ENCODE results near the gene COG5.
A peak's percentile ranks its signal among the peaks of the same experiment; 100 is the strongest.

Gene COG5

DNA sequence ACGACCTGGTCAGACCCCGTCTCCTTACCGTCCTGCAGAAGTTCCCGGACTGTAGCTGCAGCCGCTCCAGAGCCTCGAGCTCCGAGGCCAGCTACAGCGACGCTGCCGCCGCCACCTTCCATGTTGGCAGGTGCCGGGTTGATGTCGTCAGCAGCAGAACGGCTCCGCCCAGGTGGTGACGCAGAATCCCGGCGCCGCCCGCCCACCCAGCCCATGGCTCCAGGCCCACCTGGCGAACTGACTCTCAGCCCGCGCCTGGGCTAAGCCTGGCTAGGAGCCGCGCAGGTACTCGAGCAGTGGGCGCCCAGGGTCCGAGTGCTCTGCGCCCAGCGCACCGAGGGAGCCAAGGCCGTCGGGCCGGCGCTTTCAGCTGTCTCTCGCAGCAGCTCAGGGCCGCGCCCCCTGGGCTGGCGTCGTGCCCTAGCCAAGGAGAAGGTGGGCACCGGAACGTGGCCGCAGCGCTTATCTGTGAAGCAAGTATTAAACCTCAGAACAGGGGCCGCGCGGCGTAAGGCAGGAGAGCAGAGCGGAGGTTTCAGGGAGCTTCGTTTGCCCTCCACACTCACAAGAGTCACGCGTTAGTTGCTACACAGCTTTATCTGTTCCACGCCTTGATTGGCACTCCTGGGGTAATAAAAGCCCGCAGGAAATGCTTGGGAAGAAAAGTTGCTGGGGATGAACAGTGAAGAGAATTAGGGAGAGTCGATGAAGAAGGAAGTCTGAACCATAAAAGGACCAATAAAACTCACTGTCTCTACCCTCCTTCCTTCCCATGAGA, at the start of gene COG5, which contains the start of gene DUS4L:
TSS of gene COG5 (minus strand) at position 146 of the 778 bp plus-strand sequence. CDS start at position 122, 24 bp downstream.
TSS of gene DUS4L (plus strand) at position 197 of the 778 bp plus-strand sequence. CDS start 3,100 bp downstream, outside the sequence.
- peak; percentile 71 for DNase-seq

DNA sequence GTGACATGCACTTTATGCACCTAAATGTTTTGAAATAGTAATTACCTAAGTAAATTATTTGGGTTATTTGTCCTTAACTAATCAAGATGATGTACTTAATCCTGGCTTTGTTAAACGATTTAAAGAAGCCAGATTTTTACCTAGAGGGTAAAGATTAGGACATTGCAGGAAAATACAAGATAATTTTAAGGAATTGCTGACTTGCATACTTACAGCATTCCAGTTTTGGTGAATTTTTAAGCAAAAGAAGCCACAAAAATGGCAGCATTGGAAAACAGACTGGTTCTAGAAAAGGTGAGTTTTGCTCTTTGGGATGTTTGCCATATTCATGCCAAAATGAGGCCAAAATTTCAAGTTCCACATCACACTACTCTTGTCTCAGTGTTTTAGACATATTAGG, 49.7 kb upstream of the COG5 start:
- no peak for DNase-seq

GRCh38 chr7:107610323-107610722, 46.6 kb upstream of the COG5 start:
- DNase-seq = no peak

- no peak for DNase-seq
These were observed 46.1 kb upstream of the COG5 start for GRCh38 chr7:107609811-107610261.

DNA sequence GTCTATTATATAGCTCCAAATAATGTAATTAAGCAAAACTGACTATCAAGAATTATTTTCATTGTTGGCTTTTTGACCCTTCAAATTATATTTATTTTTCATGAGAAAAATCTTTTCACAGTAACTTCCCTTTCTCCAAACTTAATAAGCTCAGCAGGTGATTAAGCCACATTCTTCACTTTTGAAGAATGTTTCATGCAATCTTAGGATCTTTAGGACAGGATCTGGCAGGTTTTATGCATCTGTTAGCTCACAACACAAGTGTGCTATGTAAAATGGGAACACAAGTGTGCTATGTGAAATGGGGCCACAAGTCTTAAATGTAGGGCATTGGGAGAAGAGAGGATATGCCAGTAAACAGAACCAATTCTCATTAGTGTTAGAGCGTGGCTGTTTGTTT, 42.6 kb upstream of the COG5 start:
- no peak for DNase-seq

- DNase-seq = no peak
These were observed 41.6 kb upstream of the COG5 start for GRCh38 chr7:107605218-107605815.

DNA sequence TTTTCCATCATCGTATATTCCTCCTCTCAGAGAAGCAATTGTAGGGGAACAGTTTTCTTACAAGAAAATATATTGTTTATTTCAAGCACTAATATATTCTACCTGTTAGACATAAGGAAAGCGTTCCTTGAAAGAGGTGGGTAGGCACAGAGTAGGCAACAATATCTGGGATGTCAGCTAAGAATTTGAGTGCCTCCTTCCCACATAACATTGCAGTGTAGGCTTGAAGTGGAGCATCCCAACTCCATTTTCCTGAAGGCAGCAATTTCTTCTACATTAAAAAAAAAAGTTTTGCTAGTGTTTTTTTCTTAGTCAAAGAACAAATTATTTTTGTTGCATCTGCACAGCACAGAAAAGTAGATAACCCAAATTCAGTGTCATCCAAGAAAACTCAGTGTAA, 37.1 kb upstream of the COG5 start:
- no peak for DNase-seq

GRCh38 chr7:107599262-107599661, 35.5 kb upstream of the COG5 start:
- DNase-seq = no peak

GRCh38 chr7:107597953-107598352, 34.2 kb upstream of the COG5 start:
- no peak for DNase-seq

DNA sequence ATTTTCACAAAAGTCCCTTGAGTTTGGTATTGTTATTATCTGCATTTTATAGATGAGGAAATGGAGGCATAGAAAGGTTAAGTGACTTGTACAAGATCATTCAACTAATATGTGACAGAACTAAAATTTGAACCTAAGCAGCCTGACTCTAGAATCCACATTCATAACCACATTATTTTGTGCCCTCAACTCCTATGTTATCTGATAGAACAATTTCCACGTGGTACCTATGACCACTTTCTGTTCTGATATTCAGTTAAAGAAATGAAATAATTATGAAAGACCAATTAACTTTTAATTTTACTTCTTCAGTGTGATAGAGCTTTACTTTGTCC, 33.8 kb upstream of the COG5 start:
- DNase-seq = no peak

GRCh38 chr7:107596881-107597581, 33.3 kb upstream of the COG5 start:
- DNase-seq = no peak

GRCh38 chr7:107594961-107595737, 31.4 kb upstream of the COG5 start:
- no peak for DNase-seq

DNA sequence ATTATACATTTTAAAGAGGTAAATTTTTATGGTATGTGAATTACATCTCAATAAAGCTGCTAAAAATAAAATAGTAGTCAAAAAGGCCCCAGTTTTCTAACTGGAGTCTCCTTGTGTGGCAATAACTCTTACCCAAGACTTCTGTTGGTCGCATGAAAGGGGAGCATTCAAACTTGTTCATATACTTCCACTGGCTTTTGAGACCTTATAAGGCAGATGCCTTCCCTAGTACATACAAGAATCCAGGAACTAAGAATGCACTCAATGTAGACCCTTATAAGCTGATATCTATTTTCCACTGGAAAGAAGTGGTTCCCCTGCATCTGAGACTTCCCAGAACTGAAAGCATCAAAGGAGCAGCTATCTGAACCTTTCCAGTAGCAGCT, 29.3 kb upstream of the COG5 start:
- no peak for DNase-seq

GRCh38 chr7:107592361-107593024, 28.8 kb upstream of the COG5 start:
- no peak for DNase-seq

DNA sequence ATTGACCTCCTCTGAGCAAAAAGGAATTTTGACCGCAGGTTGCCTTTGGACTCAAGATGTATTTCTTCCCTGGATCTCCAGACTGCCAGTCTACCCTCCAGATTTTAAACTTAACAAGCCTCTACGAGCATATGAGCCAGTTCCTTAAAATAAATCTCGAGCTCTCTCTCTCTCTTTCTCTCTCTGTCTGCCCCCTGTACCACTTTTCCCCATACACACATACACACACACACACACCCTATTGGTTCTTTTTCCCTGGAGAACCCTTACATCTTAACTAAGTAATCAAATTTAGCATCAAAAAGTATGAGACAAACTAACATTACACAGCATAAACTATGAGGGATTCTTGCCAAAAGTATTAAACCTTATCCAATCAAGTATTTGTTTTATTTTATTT, 27.7 kb upstream of the COG5 start:
- DNase-seq = no peak

DNA sequence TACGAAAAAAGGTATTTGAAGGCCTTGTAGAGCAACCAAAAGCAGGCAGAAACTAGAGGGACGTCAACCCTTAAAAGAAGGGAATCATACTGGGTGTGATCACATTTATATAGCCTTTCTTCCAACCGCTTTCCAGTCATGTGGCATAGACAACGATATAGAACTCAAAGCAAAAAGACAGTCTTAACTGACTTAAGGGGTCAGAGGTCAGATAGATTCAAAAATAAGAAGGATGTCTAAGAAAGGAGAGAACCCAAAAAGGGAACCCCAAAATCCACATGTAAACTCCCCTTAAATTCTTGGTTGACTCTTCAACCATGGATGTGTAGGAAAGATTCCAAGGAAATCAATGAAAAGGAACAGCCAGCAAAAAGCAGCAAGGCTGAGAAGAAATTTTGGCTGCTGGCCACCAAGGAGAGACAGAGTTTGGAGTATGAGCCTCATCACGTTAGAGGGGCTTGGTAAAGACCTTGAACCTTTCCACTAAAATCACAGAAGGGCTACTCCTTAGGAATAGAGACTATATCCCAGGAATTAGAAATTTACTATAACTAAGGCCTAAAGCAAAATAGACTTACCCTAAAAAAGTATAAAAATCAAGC, 24.9 kb upstream of the COG5 start:
- DNase-seq = no peak

- DNase-seq = no peak
These were observed 21.0 kb upstream of the COG5 start for GRCh38 chr7:107584716-107585115.

GRCh38 chr7:107582875-107583274, 19.2 kb upstream of the COG5 start:
- DNase-seq = no peak

DNA sequence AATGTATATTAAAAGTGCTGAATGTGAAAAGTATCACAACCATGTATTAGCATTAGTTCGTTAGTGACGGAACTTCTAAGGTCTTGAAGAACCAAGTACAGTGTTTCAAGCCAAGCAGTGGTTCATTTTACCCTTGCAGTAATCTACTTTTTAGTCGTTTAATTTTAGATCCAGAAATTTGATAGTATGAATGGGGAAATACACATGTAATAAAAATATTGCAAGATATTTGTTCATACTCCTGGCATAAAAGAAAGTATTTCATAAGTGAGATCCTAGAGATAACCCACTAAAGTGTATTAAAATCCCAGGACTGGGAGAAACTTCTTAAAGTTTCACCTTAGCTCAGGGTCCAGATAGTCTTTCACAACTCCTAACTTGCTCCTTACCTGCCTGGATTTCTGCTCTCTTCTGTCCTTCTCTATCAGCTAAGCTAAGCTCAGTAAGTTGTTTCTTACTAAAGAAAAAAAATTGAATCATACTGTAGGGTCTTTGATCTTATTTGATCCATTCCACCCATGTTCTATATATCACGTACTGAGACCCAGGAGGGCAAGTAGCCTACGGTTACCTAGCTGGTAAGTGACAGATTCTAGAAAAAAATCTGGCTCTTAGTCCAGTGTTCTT, 17.8 kb upstream of the COG5 start:
- DNase-seq = no peak

- no peak for DNase-seq
These were observed 17.1 kb upstream of the COG5 start for GRCh38 chr7:107580716-107581383.

Measured in NCI-H2107 (cell line).